C4-2B (cell line): ENCODE measurements around the gene NAIF1.

ENCODE experiments used
- ZFX ChIP-seq: fragments of 450-650 bp; IDR thresholded peaks from 2 replicates; pipeline ENCODE4 v1.6.1; 2017
- TF ChIP-seq, protein P1 (sequence below): fragments of 450-650 bp; conservative IDR thresholded peaks from 2 replicates; pipeline ENCODE4 v1.5.1; 2017; ENCODE audit warnings: mild to moderate bottlenecking

DNA sequence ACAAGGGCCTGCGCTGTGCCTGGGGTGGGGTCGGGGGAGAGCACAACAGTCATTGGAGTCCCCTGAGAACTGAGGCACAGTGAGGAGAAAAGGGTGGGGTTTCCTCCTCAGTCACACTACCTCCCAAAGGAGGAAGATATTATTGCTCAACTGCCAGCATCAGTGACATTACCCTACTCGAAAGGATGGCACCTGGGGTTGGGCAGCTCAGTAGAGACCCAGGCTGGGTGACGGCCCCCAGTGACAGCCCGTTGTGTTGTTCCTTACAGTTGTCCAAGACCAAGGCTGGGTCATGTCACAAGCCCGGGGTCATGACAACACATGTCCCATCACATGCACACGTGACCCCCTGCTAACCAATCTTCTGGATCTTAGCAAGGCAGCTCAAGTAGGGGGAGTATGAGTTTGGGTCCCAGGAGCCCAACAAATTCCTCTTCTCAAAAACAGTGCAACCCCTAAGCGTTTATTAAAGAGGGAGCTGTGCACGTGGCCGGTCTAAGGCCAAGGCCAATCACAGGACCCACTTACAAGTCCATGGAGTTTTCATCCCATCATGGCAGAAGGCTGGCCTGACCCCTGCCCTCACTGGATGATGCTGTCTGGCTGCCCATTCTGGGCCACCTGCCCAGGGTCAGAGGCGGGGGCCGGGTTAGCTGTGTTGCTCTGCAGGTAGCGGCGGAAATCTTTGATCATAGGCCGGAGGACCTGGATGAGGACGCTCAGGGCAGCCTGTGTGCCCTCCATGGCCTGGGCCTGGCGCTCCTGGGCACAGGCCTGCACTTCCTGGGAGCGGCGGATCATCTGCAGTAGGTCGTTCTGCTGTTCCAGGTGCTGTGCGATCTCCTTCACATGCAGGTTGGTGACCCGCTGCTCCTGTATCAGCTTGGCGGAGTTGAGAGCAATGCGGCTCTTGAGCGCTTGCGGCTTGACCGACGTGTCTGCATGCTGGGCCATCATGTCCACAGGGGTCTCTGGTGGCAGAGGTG is 4.0 kb downstream of the NAIF1 start:
- TF ChIP-seq, protein P1, sequence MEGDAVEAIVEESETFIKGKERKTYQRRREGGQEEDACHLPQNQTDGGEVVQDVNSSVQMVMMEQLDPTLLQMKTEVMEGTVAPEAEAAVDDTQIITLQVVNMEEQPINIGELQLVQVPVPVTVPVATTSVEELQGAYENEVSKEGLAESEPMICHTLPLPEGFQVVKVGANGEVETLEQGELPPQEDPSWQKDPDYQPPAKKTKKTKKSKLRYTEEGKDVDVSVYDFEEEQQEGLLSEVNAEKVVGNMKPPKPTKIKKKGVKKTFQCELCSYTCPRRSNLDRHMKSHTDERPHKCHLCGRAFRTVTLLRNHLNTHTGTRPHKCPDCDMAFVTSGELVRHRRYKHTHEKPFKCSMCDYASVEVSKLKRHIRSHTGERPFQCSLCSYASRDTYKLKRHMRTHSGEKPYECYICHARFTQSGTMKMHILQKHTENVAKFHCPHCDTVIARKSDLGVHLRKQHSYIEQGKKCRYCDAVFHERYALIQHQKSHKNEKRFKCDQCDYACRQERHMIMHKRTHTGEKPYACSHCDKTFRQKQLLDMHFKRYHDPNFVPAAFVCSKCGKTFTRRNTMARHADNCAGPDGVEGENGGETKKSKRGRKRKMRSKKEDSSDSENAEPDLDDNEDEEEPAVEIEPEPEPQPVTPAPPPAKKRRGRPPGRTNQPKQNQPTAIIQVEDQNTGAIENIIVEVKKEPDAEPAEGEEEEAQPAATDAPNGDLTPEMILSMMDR, result no peak
- TF ChIP-seq ZFX, result no peak
